Measurements from ENCODE around the gene ANKRD1. TPM values are rescaled to one million over a fixed set of nuclear protein-coding genes. Genes with fewer than 3 reads are reported as not detected.

The ANKRD1 gene
- total and polyA plus RNA-seq, 2 of the 8 experiments (the other 6 are each of a cell fraction or from before 2014, with no cell fraction given): 0.03 TPM; not detected in 1

DNA sequence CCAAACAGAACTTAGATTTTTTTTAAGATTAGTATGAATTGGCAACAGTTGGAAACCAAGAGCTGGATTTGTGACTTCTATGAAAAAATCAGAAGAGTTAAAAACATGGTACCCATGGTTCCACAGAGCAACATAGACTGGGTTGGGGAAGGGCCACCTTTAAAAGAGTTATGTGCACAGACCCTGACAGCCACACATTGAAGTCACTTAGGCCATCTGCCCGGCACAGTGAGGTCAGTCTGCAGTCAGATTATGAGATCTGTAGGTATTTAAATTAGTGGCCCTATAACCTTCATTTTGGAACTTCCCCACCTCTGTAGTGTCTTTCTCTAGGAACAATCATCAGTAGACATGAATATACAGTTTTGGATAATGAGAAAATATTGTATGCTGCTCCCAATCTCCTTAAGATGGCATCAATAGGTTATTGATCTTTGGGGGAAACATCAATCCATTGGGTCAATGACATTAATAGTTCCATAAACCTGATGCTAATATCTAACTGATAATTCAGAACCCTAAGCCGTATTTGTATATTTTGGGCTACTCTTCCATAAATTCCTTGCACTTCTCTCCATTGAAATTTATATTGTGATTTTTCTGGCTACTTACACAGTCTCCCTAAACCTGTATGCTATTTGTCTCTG lies 7.0 kb downstream of the ANKRD1 start (continued):
- no peak for TF ChIP-seq KDM1A (IDR thresholded peaks at IDR 0.05; ENCODE audit: borderline replicate concordance, low read length)
- TF ChIP-seq YY1 (IDR thresholded peaks at IDR 0.05; ENCODE audit: low read depth, low read length): no peak
